IMR-90 (cell line): ENCODE data around the gene C1QTNF8. TPM values are rescaled to one million over a fixed set of nuclear protein-coding genes. Genes with fewer than 3 reads are reported as not detected.

Experiments used
- ATAC-seq: fragments of 200-7000 bp; cut with Tn5 transposase; 2 replicates; pipeline ENCODE4 v1.9.1; 2020; ENCODE audit warnings: low read depth, mild to moderate bottlenecking, moderate library complexity
- BruUV-seq: library from RNA; stranded (reverse); fragments of 400-500 nt; replicated peaks from 2 replicates; lab custom pipeline; 2021; lab: Mats Ljungman, UMichigan
- CTCF ChIA-PET: fragments of 300-600 bp; formaldehyde crosslinking; extraction: SDS; loops from one replicate; lab custom pipeline; 2021; ENCODE audit warnings: antibody characterized with exemption; lab: Yijun Ruan, JAX
- POLR2A ChIA-PET: fragments of 300-600 bp; sonication (Branson Sonifier 250); formaldehyde crosslinking; loops from one replicate; lab custom pipeline; 2022; ENCODE audit warnings: antibody characterized with exemption; ENCODE audit not compliant: unreplicated experiment; lab: Charles Lee
- DNase-seq: peaks from one replicate; pipeline ENCODE4 v3.0.0; 2013
- H2AFZ ChIP-seq: replicated peaks from 2 replicates; pipeline ENCODE3; 2013; ENCODE audit warnings: low read length, mild to moderate bottlenecking; ENCODE audit not compliant: poor library complexity
- H2AK5ac ChIP-seq: 2 replicates; pipeline ENCODE4 v1.6.1; 2013; ENCODE audit warnings: low read depth, low read length, inconsistent platforms
- H2AK9ac ChIP-seq: replicated peaks from 2 replicates; pipeline ENCODE3; 2013; ENCODE audit warnings: mild to moderate bottlenecking, low read depth, low read length, moderate library complexity; ENCODE audit not compliant: poor library complexity
- H2BK120ac ChIP-seq: 2 replicates; pipeline ENCODE4 v1.6.1; 2013; ENCODE audit warnings: low read depth, low read length, inconsistent platforms
- H2BK15ac ChIP-seq: 3 replicates; pipeline ENCODE4 v1.6.1; 2013; ENCODE audit warnings: low read depth, low read length, inconsistent platforms
- H2BK20ac ChIP-seq: 2 replicates; pipeline ENCODE4 v1.6.1; 2013; ENCODE audit warnings: low read depth, mild to moderate bottlenecking, inconsistent platforms, low read length, moderate library complexity
- H2BK5ac ChIP-seq: 2 replicates; pipeline ENCODE4 v1.6.1; 2013; ENCODE audit warnings: mild to moderate bottlenecking, low read depth, low read length, inconsistent platforms; ENCODE audit not compliant: poor library complexity, severe bottlenecking
- H3K14ac ChIP-seq: replicated peaks from 2 replicates; pipeline ENCODE4 v1.6.1; 2013; ENCODE audit warnings: low read depth, low read length, inconsistent platforms
- H3K18ac ChIP-seq: 2 replicates; pipeline ENCODE4 v1.6.1; 2013; ENCODE audit warnings: low read depth, low read length, control low read depth
- H3K23ac ChIP-seq: 2 replicates; pipeline ENCODE4 v1.6.1; 2013; ENCODE audit warnings: low read depth, low read length, inconsistent platforms
- H3K27ac ChIP-seq: 2 replicates; pipeline ENCODE4 v1.5.1; 2013; ENCODE audit warnings: mild to moderate bottlenecking, control low read depth, low read length; ENCODE audit not compliant: insufficient read depth
- H3K27me3 ChIP-seq: 2 replicates; pipeline ENCODE4 v1.6.1; 2013; ENCODE audit warnings: low read length; ENCODE audit not compliant: control insufficient read depth, insufficient read depth
- H3K36me3 ChIP-seq: 2 replicates; pipeline ENCODE4 v1.6.1; 2013; ENCODE audit warnings: low read length, mixed read lengths; ENCODE audit not compliant: control insufficient read depth, insufficient read depth
- H3K4ac ChIP-seq: 2 replicates; pipeline ENCODE4 v1.6.1; 2013; ENCODE audit warnings: low read depth, low read length, inconsistent platforms
- H3K4me1 ChIP-seq: 2 replicates; pipeline ENCODE4 v1.6.1; 2013; ENCODE audit warnings: low read length, mixed read lengths; ENCODE audit not compliant: control insufficient read depth, insufficient read depth
- H3K4me2 ChIP-seq: 2 replicates; pipeline ENCODE4 v1.6.1; 2013; ENCODE audit warnings: low read depth, mild to moderate bottlenecking, control low read depth, low read length, moderate library complexity
- H3K4me3 ChIP-seq: 2 replicates; pipeline ENCODE4 v1.5.1; 2013; ENCODE audit warnings: low read depth, mild to moderate bottlenecking, control low read depth, low read length, moderate library complexity; ENCODE audit not compliant: insufficient read depth
- H3K56ac ChIP-seq: 2 replicates; pipeline ENCODE4 v1.6.1; 2013; ENCODE audit warnings: low read length, inconsistent platforms; ENCODE audit not compliant: insufficient read depth; ENCODE audit errors: extremely low read depth
- H3K79me1 ChIP-seq, 2 experiments: 2 replicates each; pipeline ENCODE4 v1.6.1; 2013; ENCODE audit warnings: low read length in 2 of 2, inconsistent platforms in 1 of 2, low read depth in 1 of 2
- H3K9ac ChIP-seq: 2 replicates; pipeline ENCODE4 v1.6.1; 2013; ENCODE audit warnings: low read depth, low read length, control low read depth
- H3K9me1 ChIP-seq: 2 replicates; pipeline ENCODE4 v1.6.1; 2013; ENCODE audit warnings: low read length, inconsistent platforms; ENCODE audit not compliant: insufficient read depth
- H3K9me3 ChIP-seq: 2 replicates; pipeline ENCODE4 v1.6.1; 2013; ENCODE audit warnings: low read length; ENCODE audit not compliant: control insufficient read depth, insufficient read depth
- H4K20me1 ChIP-seq: 2 replicates; pipeline ENCODE4 v1.6.1; 2013; ENCODE audit warnings: low read length, inconsistent platforms; ENCODE audit not compliant: insufficient read depth
- H4K5ac ChIP-seq: 2 replicates; pipeline ENCODE4 v1.6.1; 2013; ENCODE audit warnings: mild to moderate bottlenecking, low read depth, low read length, control low read depth
- H4K8ac ChIP-seq, 2 experiments: 2 replicates each; pipeline ENCODE4 v1.6.1; 2013; ENCODE audit warnings: low read depth in 2 of 2, low read length in 2 of 2, control low read depth in 1 of 2, inconsistent platforms in 1 of 2
- H4K91ac ChIP-seq: 2 replicates; pipeline ENCODE4 v1.6.1; 2013; ENCODE audit warnings: low read depth, low read length, inconsistent platforms; ENCODE audit not compliant: insufficient read depth
- CTCF ChIP-seq: conservative IDR thresholded peaks from 2 replicates; pipeline ENCODE4 v1.5.1; 2012; ENCODE audit warnings: mild to moderate bottlenecking, low read depth, low read length, improper control_type of control experiment
- MAFK ChIP-seq: IDR thresholded peaks from 2 replicates; pipeline ENCODE4 v1.6.1; 2012; ENCODE audit warnings: low read depth, low read length, improper control_type of control experiment
- MXI1 ChIP-seq: IDR thresholded peaks from 2 replicates; pipeline ENCODE4 v1.6.1; 2012; ENCODE audit warnings: low read depth, mild to moderate bottlenecking, low read length, moderate library complexity, borderline replicate concordance
- RFX5 ChIP-seq: IDR thresholded peaks from 2 replicates; pipeline ENCODE4 v1.8.0; 2012; ENCODE audit warnings: low read depth, mild to moderate bottlenecking, low read length, moderate library complexity
- WGBS, 2 experiments: methylation state at CpG; one replicate each; pipeline versions ENCODE4 v1.1.5 to v1.1.7; 2013; ENCODE audit warnings: missing lambda C conversion rate in 2 of 2; ENCODE audit not compliant: insufficient read length in 1 of 2; ENCODE audit errors: extremely low coverage in 2 of 2; 5-methylcytosine and 5-hydroxymethylcytosine counted together
- dilution Hi-C: fragments of 300-500 bp; cut with HindIII; formaldehyde crosslinking; loops from one replicate; pipeline ENCODE4 v1.14.3; 2018; ENCODE audit warnings: low sequenced_read_pairs; ENCODE audit not compliant: unreplicated experiment
- in situ Hi-C: fragments of 300-500 bp; cut with MboI; formaldehyde crosslinking; loops from 3 replicates; pipeline ENCODE4 v1.14.3; 2019; ENCODE audit warnings: low sequenced_read_pairs, inconsistent platforms, mixed read lengths
- intact Hi-C: fragments of 100-400 bp; cut with micrococcal nuclease; formaldehyde crosslinking; loops from 2 replicates; pipeline ENCODE4 v1.10.0; 2022
- polyA plus RNA-seq, 3 experiments: library from polyadenylated mRNA; depleted of rRNA; stranded (reverse); fragments of >200 nt; gene quantifications; 2 replicates each; pipeline ENCODE4 v1.2.3, GENCODE V29; 2012; ENCODE audit warnings: low replicate concordance in 1 of 3
- total RNA-seq: library from RNA; depleted of rRNA; stranded (reverse); fragments of >200 nt; gene quantifications from 2 replicates; pipeline ENCODE4 v1.2.3, GENCODE V29; 2012

Gene C1QTNF8
- total and polyA plus RNA-seq, 2 of the 4 experiments (the other 2 are of a cell fraction) = not detected

- no peak for ATAC-seq
- CTCF ChIA-PET = no interaction called here
- Histone ChIP-seq H2BK20ac (no peak overlapping the region), H2BK120ac (no peak overlapping the region), H2AK9ac (no peak overlapping the region), H3K27ac (no peak overlapping the region), H2BK5ac (no peak overlapping the region), H3K9me3 (no peaks in the 10 kb centered on the region), H4K8ac (no peak overlapping the region), H3K14ac (no peak overlapping the region), H3K56ac (no peak overlapping the region), H4K20me1 (no peaks in the 10 kb centered on the region), H2AK5ac (no peak overlapping the region), H3K79me1 (no peaks in the 10 kb centered on the region), H3K4me3 (no peak overlapping the region), H2AFZ (no peak overlapping the region), H3K18ac (no peak overlapping the region), H3K36me3 (no peaks in the 10 kb centered on the region), H4K5ac (no peak overlapping the region), H3K23ac (no peak overlapping the region), H3K4me1 (no peaks in the 10 kb centered on the region), H3K4me2 (no peak overlapping the region), H2BK15ac (no peak overlapping the region), H3K27me3 (peaks cover 61% of the 10 kb centered on the region), H4K91ac (no peak overlapping the region), H3K9ac (no peak overlapping the region), H3K4ac (no peak overlapping the region), H3K9me1 (no peaks in the 10 kb centered on the region)
- 71% methylated on average over 5 of the region's 18 CpGs; no CpG with 5 or more reads in 1 of the 2 experiments for WGBS, 2 experiments
- POLR2A ChIA-PET = no interaction called here
- dilution Hi-C loops (no loop called here), in situ Hi-C loops (loop anchor here (25.0 kb wide), 1 partner anchor 356 kb away; the partner anchor contains the start of genes ANTKMT, FBXL16 and METRN), intact Hi-C loops (no loop called here)
- no peak for DNase-seq
- BruUV-seq = no TSS peak
- TF ChIP-seq MAFK (no peak), CTCF (no peak), MXI1 (no peak), RFX5 (no peak)
Measured at GRCh38 chr16:1068451-1068850, 27.6 kb downstream of the C1QTNF8 start.
